NCI-H2029 (cell line): ENCODE data around the gene STAM2.
"Not testable (repeated sequence)": the region's sequence is repeated elsewhere in the genome, so short reads cannot be mapped to it uniquely, and the experiment has no call there.

Source experiments
- DNase-seq: peaks from one replicate; lab custom pipeline; 2025; lab: John Stamatoyannopoulos, UW

Gene STAM2

GRCh38 chr2:152172201-152172785 is 3.3 kb downstream of the STAM2 start:
- not testable (repeated sequence) for DNase-seq

GRCh38 chr2:152171718-152172117 is 3.8 kb downstream of the STAM2 start:
- no peak for DNase-seq

GRCh38 chr2:152169158-152169557 is 6.4 kb downstream of the STAM2 start:
- not testable (repeated sequence) for DNase-seq

GRCh38 chr2:152167470-152167869 is 8.1 kb downstream of the STAM2 start:
- DNase-seq: not testable (repeated sequence)

GRCh38 chr2:152167065-152167464 is 8.5 kb downstream of the STAM2 start:
- DNase-seq: no peak

- DNase-seq: no peak
These were observed 8.9 kb downstream of the STAM2 start for GRCh38 chr2:152166633-152167032.

GRCh38 chr2:152165780-152166179 is 9.8 kb downstream of the STAM2 start:
- DNase-seq: no peak

- DNase-seq: no peak
These were observed 10.3 kb downstream of the STAM2 start for GRCh38 chr2:152165306-152165705.

- not testable (repeated sequence) for DNase-seq
These were observed 11.9 kb downstream of the STAM2 start for GRCh38 chr2:152163669-152164068.

- no peak for DNase-seq
These were observed 13.4 kb downstream of the STAM2 start for GRCh38 chr2:152162141-152162540.

- DNase-seq: no peak
These were observed 14.0 kb downstream of the STAM2 start for GRCh38 chr2:152161598-152161997.

GRCh38 chr2:152160378-152160777 is 15.2 kb downstream of the STAM2 start:
- not testable (repeated sequence) for DNase-seq

GRCh38 chr2:152157253-152157652 is 18.3 kb downstream of the STAM2 start:
- DNase-seq: no peak

- DNase-seq: no peak
These were observed 20.4 kb downstream of the STAM2 start for GRCh38 chr2:152155209-152155608.

GRCh38 chr2:152154462-152154861 is 21.1 kb downstream of the STAM2 start:
- DNase-seq: no peak

GRCh38 chr2:152134488-152135280 is 40.9 kb downstream of the STAM2 start:
- DNase-seq: no peak

GRCh38 chr2:152132306-152132705 is 43.3 kb downstream of the STAM2 start:
- DNase-seq: no peak

- DNase-seq: no peak
These were observed 47.9 kb downstream of the STAM2 start for GRCh38 chr2:152127628-152128027.

- no peak for DNase-seq
These were observed 48.9 kb downstream of the STAM2 start for GRCh38 chr2:152126664-152127063.

GRCh38 chr2:152122161-152122560 is 53.4 kb downstream of the STAM2 start:
- DNase-seq: no peak

GRCh38 chr2:152120430-152120829 is 55.1 kb downstream of the STAM2 start:
- no peak for DNase-seq

- DNase-seq: no peak
These were observed 59.6 kb downstream of the STAM2 start for GRCh38 chr2:152115952-152116351.

- DNase-seq: no peak
These were observed 61.2 kb downstream of the STAM2 start for GRCh38 chr2:152114366-152114765.

- not testable (repeated sequence) for DNase-seq
These were observed 68.4 kb downstream of the STAM2 start for GRCh38 chr2:152107140-152107539.
